Pons (tissue), 1 donor: Measurements from ENCODE around the gene HSD3B2.

ENCODE experiments used
- DNase-seq: peaks from one replicate; pipeline ENCODE4 v3.0.0-alpha.2; 2016; ENCODE audit warnings: low spot score

HSD3B2 gene

GRCh38 chr1:119463569-119463968, 48.6 kb downstream of the HSD3B2 start:
- no peak for DNase-seq

- no peak for DNase-seq
Observed at GRCh38 chr1:119466445-119466844, 51.5 kb downstream of the HSD3B2 start.

GRCh38 chr1:119467219-119467618, 52.3 kb downstream of the HSD3B2 start:
- no peak for DNase-seq

GRCh38 chr1:119467857-119468668, 53.1 kb downstream of the HSD3B2 start:
- DNase-seq, result no peak

- no peak for DNase-seq
Observed at GRCh38 chr1:119469741-119470140, 54.8 kb downstream of the HSD3B2 start.

- no peak for DNase-seq
Observed at GRCh38 chr1:119470377-119470776, 55.4 kb downstream of the HSD3B2 start.

GRCh38 chr1:119470958-119471357, 56.0 kb downstream of the HSD3B2 start:
- no peak for DNase-seq

- DNase-seq, result no peak
Observed at GRCh38 chr1:119471566-119471965, 56.6 kb downstream of the HSD3B2 start.

- DNase-seq, result no peak
Observed at GRCh38 chr1:119472080-119472818, 57.3 kb downstream of the HSD3B2 start.
